SK-N-MC (cell line): ENCODE results near the gene CRIM1.

Experiments
- EZH2 ChIP-seq: fragments of 200-600 bp; sonication (generic); IDR thresholded peaks from one replicate; pipeline ENCODE4 v1.6.1; 2017; ENCODE audit warnings: antibody characterized with exemption
- POLR2AphosphoS5 ChIP-seq: IDR thresholded peaks from 2 replicates; pipeline ENCODE4 v1.6.1; 2012; ENCODE audit warnings: mild to moderate bottlenecking, low read depth, low read length, borderline replicate concordance

- TF ChIP-seq POLR2AphosphoS5 (no peak), EZH2 (no peak)
Observed at GRCh38 chr2:36512705-36513104, 157.1 kb downstream of the CRIM1 start.
